ENCODE measurements around the gene IFRD2.

- TF ChIP-seq CTCF (IDR thresholded peaks at IDR 0.05) (peak in 3 of 4 experiments; percentile 40 to 76 (median 69)), POLR2A (IDR thresholded peaks at IDR 0.05) (peak; percentile 91 to 92), POLR2AphosphoS5 (IDR thresholded peaks at IDR 0.05) (peak; percentile 92)
Measured at GRCh38 chr3:50298836-50299637, 6.8 kb upstream of the IFRD2 start, which contains the start of the genes HYAL3 and NAA80.

All from gastroesophageal sphincter (tissue), 3 donors.